ENCODE results near the gene POPDC3.

- TF ChIP-seq CTCF (IDR thresholded peaks at IDR 0.05 in 4 of 5, conservative IDR thresholded peaks at IDR 0.05 in 1 of 5) (no peak), POLR2A (IDR thresholded peaks at IDR 0.05) (no peak)
Measured at GRCh38 chr6:105181981-105182515, 2.2 kb upstream of the POPDC3 start.
